HG03108 (cell line): ENCODE results near the gene INPP5D.
"Not testable (repeated sequence)": the region's sequence is repeated elsewhere in the genome, so short reads cannot be mapped to it uniquely, and the experiment has no call there.

Source experiments
- ATAC-seq: cut with Tn5 transposase; IDR thresholded peaks from one replicate; pipeline ENCODE4 v1.9.1; 2021; ENCODE audit warnings: moderate library complexity; ENCODE audit not compliant: unreplicated experiment

Gene INPP5D

GRCh38 chr2:233164967-233165366 lies 104.8 kb downstream of the INPP5D start:
- ATAC-seq: no peak

GRCh38 chr2:233165543-233165894 lies 105.4 kb downstream of the INPP5D start:
- no peak for ATAC-seq

GRCh38 chr2:233165895-233166661 lies 105.9 kb downstream of the INPP5D start:
- ATAC-seq: no peak

- no peak for ATAC-seq
Measured at GRCh38 chr2:233168445-233168844, 108.3 kb downstream of the INPP5D start.

- no peak for ATAC-seq
Measured at GRCh38 chr2:233168919-233169318, 108.8 kb downstream of the INPP5D start.

GRCh38 chr2:233171344-233171743 lies 111.2 kb downstream of the INPP5D start:
- ATAC-seq: no peak

- ATAC-seq: no peak
Measured at GRCh38 chr2:233173115-233173514, 113.0 kb downstream of the INPP5D start.

- no peak for ATAC-seq
Measured at GRCh38 chr2:233174137-233174536, 114.0 kb downstream of the INPP5D start.

- no peak for ATAC-seq
Measured at GRCh38 chr2:233178994-233179847, 119.1 kb downstream of the INPP5D start.

- no peak for ATAC-seq
Measured at GRCh38 chr2:233179848-233180366, 119.8 kb downstream of the INPP5D start.

- no peak for ATAC-seq
Measured at GRCh38 chr2:233183869-233184418, 123.8 kb downstream of the INPP5D start.

GRCh38 chr2:233184669-233185068 lies 124.5 kb downstream of the INPP5D start:
- ATAC-seq: no peak

- ATAC-seq: no peak
Measured at GRCh38 chr2:233185330-233185729, 125.2 kb downstream of the INPP5D start.

GRCh38 chr2:233185963-233186362 lies 125.8 kb downstream of the INPP5D start:
- ATAC-seq: no peak

- ATAC-seq: no peak
Measured at GRCh38 chr2:233186851-233187250, 126.7 kb downstream of the INPP5D start.

- no peak for ATAC-seq
Measured at GRCh38 chr2:233189025-233189424, 128.9 kb downstream of the INPP5D start.

GRCh38 chr2:233191016-233191415 lies 130.9 kb downstream of the INPP5D start:
- not testable (repeated sequence) for ATAC-seq

- ATAC-seq: no peak
Measured at GRCh38 chr2:233193738-233194137, 133.6 kb downstream of the INPP5D start.

- ATAC-seq: no peak
Measured at GRCh38 chr2:233195027-233195426, 134.9 kb downstream of the INPP5D start.

GRCh38 chr2:233197022-233197421 lies 136.9 kb downstream of the INPP5D start:
- no peak for ATAC-seq

GRCh38 chr2:233198026-233198425 lies 137.9 kb downstream of the INPP5D start:
- no peak for ATAC-seq

GRCh38 chr2:233199870-233200269 lies 139.7 kb downstream of the INPP5D start:
- no peak for ATAC-seq
